ENCODE results near the gene CTNNA2. TPM values are rescaled to one million over a fixed set of nuclear protein-coding genes. Genes with fewer than 3 reads are reported as not detected.

The CTNNA2 gene
- total RNA-seq, 4 donors from 2014 or later, result 0.88 to 14.9 (median 2.3) TPM; not detected in 1

GRCh38 chr2:80501874-80502624 is 989.2 kb downstream of the CTNNA2 start:
- intact Hi-C loops (cut with DNase I; ENCODE audit: low total_unique reads), result no loop called here
- TF ChIP-seq CTCF (IDR thresholded peaks at IDR 0.05), result no peak
- no peak for TF ChIP-seq POLR2A (IDR thresholded peaks at IDR 0.05)

GRCh38 chr2:80506563-80506962 is 993.7 kb downstream of the CTNNA2 start:
- Histone ChIP-seq H3K27me3 (no peaks in the 10 kb centered on the region), H3K4me3 (no peak overlapping the region), H3K27ac (no peak overlapping the region), H3K4me1 (no peaks in the 10 kb centered on the region), H3K36me3 (no peaks in the 10 kb centered on the region), H3K9me3 (no peaks in the 10 kb centered on the region)
- intact Hi-C loops (cut with DNase I; ENCODE audit: low total_unique reads), result no loop called here
- DNase-seq, result no peak
- TF ChIP-seq CTCF (IDR thresholded peaks at IDR 0.05) (no peak), POLR2A (IDR thresholded peaks at IDR 0.05) (no peak)

More at GRCh38 chr2:80501874-80502624, 989.2 kb downstream of the CTNNA2 start:
- H3K36me3 ChIP-seq, result no peaks in the 10 kb centered on the region
- no peaks in the 10 kb centered on the region for H3K27me3 ChIP-seq
- H3K4me3 ChIP-seq, result no peak overlapping the region
- H3K9me3 ChIP-seq, result no peaks in the 10 kb centered on the region
- H3K27ac ChIP-seq, result no peak overlapping the region
- no peak for DNase-seq
- no peaks in the 10 kb centered on the region for H3K4me1 ChIP-seq

- TF ChIP-seq POLR2A (IDR thresholded peaks at IDR 0.05) (no peak), CTCF (IDR thresholded peaks at IDR 0.05) (no peak)
- Histone ChIP-seq H3K4me3 (no peak overlapping the region), H3K4me1 (no peaks in the 10 kb centered on the region), H3K27ac (no peak overlapping the region), H3K27me3 (no peaks in the 10 kb centered on the region), H3K9me3 (no peaks in the 10 kb centered on the region), H3K36me3 (no peaks in the 10 kb centered on the region)
- no peak for DNase-seq
- intact Hi-C loops (cut with DNase I; ENCODE audit: low total_unique reads), result no loop called here
Measured at GRCh38 chr2:80510716-80511115, 997.9 kb downstream of the CTNNA2 start.

GRCh38 chr2:80515964-80516363 is 1003.1 kb downstream of the CTNNA2 start:
- TF ChIP-seq POLR2A (IDR thresholded peaks at IDR 0.05), result no peak
- no peak for TF ChIP-seq CTCF (IDR thresholded peaks at IDR 0.05)
- no peak overlapping the region for H3K4me3 ChIP-seq
- no peaks in the 10 kb centered on the region for H3K4me1 ChIP-seq
- H3K9me3 ChIP-seq, result no peaks in the 10 kb centered on the region
- H3K27ac ChIP-seq, result no peak overlapping the region
- H3K27me3 ChIP-seq, result no peaks in the 10 kb centered on the region
- intact Hi-C loops (cut with DNase I; ENCODE audit: low total_unique reads), result no loop called here
- no peaks in the 10 kb centered on the region for H3K36me3 ChIP-seq
- no peak for DNase-seq

- DNase-seq, result no peak
- H3K4me3 ChIP-seq, result no peak overlapping the region
- no peaks in the 10 kb centered on the region for H3K27me3 ChIP-seq
- H3K27ac ChIP-seq, result no peak overlapping the region
- no peaks in the 10 kb centered on the region for H3K4me1 ChIP-seq
- TF ChIP-seq POLR2A (IDR thresholded peaks at IDR 0.05), result no peak
- TF ChIP-seq CTCF (IDR thresholded peaks at IDR 0.05), result no peak
- intact Hi-C loops (cut with DNase I; ENCODE audit: low total_unique reads), result no loop called here
- H3K36me3 ChIP-seq, result no peaks in the 10 kb centered on the region
- H3K9me3 ChIP-seq, result no peaks in the 10 kb centered on the region
Measured at GRCh38 chr2:80517316-80517715, 1004.5 kb downstream of the CTNNA2 start.

Data from uterus (tissue), 4 donors.